Measurements from ENCODE around the gene AKAP13. TPM values are rescaled to one million over a fixed set of nuclear protein-coding genes. Genes with fewer than 3 reads are reported as not detected.

Gene AKAP13
- polyA plus RNA-seq, 3 donors: 82.8 to 94.8 (median 88.1) TPM

- no peak for DNase-seq
These were observed 385.8 kb downstream of the AKAP13 start for GRCh38 chr15:85766001-85766831.

DNA sequence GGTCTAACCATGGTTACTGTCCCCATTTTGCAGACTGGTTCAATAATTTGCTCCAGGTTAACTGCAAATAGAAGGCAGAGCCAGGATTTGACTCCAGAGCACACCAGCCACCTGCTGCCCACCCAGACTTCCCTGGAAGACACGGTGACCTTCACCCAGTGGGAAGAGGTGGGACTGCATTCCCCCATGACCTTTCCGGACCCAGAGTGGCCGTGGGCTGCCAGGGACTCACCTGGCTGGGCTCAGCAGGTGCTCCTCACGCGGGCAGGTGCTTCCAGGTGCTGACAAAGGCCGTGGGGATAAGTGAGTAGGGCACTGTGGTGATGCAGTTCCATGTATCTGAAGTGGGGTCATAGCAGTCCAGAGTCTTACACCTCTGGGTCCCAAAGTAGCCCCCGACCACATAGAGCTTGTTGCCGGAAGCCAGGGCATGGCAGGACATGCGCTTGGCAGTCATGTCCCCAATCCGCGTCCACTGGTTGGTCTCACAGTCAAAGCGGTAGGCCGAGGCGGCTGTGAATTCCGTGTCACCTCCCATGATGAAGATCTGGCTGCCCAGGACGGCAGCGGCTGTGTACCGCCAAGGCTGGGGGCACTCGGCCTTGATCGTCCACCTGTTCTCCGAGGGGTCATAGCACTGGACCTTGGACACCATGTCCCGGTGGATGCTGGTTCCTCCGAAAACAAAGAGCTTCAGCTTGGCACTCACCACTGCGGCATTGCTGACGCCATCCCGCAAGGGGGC lies 387.6 kb downstream of the AKAP13 start:
- DNase-seq: no peak

DNA sequence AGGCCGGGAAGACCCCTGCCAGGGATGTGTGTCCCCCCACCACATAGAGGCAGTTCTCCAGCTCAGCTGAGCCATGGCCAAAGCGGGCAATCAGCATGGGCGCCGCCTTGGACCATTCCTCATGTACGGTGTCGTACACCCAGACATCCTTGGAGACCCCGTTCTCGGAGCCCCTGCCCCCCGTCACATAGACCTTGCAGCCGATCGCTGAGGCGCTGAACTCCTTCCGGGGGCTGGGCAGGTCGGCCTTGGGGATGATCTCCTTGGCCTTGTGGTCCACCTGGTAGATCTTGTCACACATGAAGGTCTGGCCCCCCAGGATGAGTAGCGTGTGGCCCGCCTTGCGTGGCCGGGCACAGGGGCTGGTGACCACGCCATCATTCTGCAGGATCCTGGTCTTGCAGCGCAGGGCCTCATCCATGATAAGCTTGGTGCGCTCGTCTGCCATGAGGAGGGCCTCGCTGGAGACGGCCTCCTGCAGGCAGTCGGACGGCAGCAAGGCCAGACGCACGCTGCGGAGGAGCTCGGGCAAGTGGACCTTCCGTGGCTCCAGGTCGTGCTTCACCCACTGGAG lies 388.3 kb downstream of the AKAP13 start:
- DNase-seq: no peak

DNA sequence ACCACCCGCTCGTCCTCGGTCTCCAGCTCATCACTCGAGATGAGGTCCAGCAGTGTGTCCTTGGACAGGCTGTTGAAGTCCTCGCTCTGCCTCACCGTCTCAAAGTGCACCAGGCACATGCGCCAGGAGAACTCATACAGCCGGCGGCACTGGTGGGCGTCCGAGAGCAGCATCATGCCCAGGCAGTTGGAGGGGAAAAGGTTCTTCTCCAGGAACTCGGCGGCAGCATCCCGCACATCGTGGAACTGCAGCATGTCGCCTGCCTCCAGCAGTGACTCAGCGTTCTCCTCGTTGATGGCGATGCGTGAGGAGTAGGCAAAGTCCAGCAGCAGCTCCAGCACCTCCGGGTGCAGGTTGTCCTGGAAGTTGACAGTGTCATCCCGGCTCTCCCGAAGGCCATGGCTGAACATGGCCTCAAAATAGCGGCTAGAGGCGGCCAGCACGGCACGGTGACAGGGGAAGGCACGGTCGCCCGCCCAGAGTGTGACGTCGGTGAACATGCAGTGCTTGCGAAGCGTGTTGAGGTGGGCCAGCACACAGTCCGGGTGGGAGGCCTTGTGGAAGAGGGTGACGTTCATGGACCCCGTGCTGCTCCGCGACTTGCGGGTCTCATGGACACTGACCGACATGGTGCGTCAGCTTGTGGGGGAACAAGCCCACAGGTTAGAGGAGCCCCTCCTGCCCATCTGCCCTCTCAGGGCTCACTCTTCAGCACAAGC lies 388.9 kb downstream of the AKAP13 start:
- DNase-seq: no peak

DNA sequence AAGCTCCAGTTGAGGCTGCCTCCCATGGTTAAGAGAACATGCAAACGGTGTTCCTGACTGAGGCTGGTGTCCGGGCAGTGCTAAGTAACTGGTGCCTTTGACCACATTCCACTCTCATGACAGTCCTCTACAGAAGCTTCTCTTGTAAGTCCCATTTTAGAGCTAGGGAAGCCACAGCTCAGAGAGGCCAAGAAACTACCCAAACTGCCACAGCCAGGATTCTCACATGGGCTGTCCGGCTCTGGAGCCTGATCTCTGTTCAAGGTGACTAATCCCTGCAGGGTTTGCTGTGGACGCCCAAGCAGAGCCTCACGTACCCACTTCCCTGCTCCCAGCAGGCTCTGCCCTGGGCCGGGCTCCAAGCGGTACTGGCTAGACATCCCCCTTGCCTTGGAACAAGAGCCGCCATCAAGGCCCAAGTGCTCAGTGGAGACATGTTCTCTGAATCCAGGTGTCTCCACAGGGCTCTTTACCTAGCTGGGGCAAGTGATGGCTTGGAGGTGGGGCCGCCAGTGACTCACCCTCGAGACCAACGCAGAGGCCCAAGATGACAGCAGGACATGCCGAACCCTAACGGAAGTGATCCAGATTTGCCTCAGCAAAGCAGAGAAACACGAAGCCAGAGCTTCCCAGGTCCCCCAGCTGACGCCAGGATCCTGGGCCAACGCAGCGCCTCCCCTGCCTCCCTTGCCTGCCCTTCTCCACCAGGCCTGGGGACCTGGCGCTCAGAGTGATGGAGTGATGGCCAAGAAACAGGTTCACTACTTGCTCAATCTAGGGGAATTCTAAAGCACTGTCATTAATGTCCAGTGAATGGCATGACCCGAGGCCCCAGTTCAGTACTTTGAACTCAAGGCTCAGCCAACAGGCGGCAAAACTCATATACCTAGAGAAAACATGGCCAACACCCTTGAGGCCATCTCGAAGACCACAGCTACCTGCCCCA lies 390.0 kb downstream of the AKAP13 start:
- DNase-seq: no peak

DNA sequence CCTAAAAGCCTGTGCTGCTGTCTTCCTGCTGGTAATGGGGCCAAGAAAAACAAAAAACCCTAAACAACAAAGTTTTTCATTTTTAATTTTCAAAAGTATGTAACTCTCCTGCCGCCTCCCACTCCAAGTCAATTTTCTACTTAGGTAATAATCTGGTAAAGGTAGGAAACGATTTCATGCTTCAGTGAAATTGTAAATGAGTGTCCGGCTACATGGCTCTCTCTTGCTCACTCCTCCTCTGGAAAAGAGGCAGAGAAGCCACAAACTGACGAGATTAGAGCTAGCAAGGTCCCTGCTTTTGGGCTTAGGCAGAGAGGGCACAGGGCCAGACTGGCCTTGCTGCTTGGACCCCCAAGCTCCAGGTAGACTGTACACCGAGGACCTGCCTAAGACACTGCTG lies 390.9 kb downstream of the AKAP13 start:
- no peak for DNase-seq

DNA sequence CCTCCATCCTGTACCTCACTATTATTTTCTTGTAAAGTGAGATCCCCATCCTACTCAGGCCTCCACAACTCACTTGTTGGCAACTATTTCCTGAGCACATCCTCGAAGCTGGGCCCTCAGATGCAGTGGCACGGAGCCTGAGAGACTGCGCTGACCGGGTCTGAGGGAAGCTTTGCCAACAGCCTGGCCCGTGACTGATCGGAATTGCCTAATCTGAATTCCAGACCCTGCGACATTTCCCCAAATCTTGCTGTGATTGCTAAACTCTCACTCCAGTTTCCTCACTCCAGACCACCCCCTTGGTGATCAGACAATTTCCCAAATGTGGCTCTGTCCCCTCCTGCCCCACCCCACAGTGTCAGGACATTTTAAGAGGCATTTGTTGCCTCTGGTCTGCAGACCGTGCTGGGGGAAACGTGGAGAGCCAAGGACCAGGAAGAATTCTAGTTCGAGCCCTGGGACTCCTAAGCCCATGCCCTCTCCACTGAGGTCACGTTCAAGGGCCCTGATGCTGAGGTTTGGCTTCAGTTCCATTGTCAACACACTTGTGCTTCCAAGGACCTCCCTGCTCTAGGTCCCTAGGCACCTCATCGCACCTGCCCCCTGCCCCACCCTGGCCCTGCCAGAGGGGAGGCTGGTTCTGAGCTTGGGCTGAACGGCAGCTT lies 391.5 kb downstream of the AKAP13 start:
- no peak for DNase-seq

DNA sequence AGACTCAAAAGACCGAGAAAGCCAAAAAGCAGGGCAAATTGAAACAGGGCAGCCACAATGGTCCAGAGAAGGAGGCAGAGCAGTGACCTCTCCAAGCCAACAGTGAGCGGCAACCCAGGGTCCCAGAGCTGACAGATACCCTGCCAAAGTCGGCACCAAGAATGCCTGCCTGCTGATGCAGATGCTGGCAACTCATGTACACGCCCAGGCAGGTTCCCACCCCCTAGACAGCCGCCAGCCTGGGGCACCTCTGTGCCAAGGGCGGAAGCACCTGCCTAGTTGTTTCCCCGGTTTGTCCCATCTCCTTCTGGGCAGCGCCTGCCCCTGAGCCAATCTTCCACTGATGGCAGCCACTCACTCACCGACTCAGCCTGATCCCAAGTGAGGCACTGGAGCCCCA lies 392.3 kb downstream of the AKAP13 start:
- DNase-seq: no peak

DNA sequence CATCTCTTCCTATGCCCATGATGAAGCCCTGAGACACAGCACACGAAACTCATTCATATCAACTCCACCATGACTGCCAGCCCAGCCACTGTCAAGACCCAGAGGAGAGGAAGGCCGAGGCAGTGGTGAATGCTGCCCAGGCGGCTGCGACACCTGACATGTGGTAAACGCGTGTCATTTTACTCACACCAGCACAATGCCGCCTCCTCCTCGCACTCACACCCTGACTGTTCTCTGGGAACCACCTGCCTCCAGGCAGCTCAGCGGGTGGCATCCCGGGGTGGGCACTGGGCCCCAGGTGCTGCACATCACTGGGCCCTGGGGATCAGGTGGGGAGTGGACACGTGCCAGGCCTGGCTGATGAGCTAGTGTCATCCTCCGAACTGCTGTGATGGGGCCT lies 392.8 kb downstream of the AKAP13 start:
- no peak for DNase-seq

DNA sequence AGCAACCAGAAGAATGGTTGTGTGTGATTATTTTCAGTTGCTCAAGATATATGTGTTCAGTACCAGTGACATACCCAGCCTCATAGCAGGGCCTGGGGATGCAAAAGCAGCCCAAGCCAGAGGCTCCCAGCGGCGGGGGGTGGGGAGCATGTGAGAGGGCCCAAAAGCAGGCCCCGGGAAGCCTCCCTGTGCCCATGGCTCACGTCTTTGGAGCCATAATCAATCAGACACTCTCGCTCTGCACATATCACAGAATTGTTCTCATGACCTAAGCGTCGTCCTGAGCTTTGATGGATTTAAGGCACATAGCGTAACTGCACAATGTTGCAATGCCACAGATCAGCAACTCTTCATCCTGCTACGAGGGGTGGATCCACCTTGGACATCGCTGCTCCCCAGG lies 393.6 kb downstream of the AKAP13 start:
- no peak for DNase-seq

GRCh38 chr15:85777250-85778106 lies 397.1 kb downstream of the AKAP13 start:
- DNase-seq: no peak

- DNase-seq: no peak
These were observed 397.8 kb downstream of the AKAP13 start for GRCh38 chr15:85778107-85778776.

GRCh38 chr15:85779249-85779648 lies 398.8 kb downstream of the AKAP13 start:
- no peak for DNase-seq

- DNase-seq: no peak
These were observed 400.0 kb downstream of the AKAP13 start for GRCh38 chr15:85780225-85780985.

- no peak for DNase-seq
These were observed 400.7 kb downstream of the AKAP13 start for GRCh38 chr15:85781099-85781498.

DNA sequence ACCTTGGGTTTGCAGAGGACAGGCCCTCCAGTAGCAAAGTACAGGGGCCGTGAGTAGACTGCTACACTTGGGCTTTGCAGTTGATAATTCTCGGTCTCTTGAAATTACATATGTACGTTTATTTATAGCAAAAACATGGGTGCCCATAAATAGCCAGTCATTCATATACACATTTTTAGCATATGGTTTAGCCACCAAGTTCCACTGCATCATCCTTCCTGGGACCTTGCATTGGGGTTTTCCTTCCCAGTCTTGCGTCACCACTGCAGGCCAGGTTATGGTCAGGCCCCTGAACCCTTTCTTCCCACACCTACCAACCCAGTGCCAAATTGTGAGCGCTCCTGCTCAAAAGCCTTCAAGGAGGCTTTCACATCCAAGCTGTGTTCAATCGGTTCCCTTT lies 401.7 kb downstream of the AKAP13 start:
- no peak for DNase-seq

DNA sequence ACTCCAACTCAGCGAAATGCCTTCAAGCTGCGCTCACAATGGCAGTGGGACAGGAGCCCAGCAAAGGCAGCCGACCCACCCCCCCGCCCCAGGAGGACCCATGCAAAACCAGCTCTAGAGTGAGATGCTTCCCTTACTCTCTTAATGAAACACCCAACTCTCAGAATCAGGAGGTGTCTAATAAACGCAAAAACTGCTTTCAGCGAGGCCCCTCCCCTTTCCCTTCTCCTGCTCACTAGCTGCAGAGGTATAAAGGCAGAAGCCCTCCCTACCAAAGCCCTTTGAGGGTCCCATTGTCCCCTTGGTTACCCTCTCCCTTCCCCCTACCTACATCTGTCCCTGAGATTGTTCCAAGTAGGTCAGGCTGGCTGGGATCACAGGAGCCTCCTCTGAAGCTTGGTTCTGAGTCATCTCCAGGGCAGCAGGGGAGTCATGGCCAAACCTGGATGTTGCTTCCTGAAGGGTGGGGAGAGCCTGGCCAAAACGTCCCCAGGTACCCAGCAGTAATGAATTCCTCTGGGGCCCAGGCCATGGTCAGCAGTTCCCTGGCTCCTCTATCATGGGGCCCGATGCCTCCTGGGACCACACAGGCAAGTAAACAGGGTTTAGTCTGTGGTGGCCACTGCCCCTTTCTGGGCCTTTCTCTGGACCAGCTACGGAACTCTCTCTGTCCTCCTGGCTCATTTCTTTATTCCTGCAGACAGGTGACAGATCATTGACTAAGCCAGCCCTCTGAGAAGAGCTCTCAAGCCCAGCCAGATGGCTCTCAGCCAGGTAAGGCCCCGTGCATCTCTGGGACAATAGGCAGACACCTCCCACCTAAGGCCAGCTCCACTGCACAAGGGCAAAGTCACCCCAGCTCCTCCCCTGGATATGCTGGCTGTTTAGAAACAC lies 405.7 kb downstream of the AKAP13 start:
- DNase-seq: no peak
